Measurements from ENCODE around the gene PARP3. TPM values are rescaled to one million over a fixed set of nuclear protein-coding genes. Genes with fewer than 3 reads are reported as not detected.

PARP3 gene
- total and polyA plus RNA-seq, 10 of the 15 experiments (the other 5 are each of a cell fraction or from before 2014, with no cell fraction given), result 2.1 to 31.2 (median 19.5) TPM

GRCh38 chr3:51995346-51996163, 53.4 kb downstream of the PARP3 start, which contains the start of gene RPL29 (continued):
- TF ChIP-seq BCLAF1 (IDR thresholded peaks at IDR 0.05) (no peak), ZNF24 (IDR thresholded peaks at IDR 0.05) (0 out of 2 replicates have a peak, but pooled peaks have one; percentile 21), BACH1 (IDR thresholded peaks at IDR 0.05; ENCODE audit: borderline replicate concordance) (peak; percentile 62; the same call in 1 of the 2 replicates), RELA (IDR thresholded peaks at IDR 0.05; ENCODE audit: borderline replicate concordance, partially characterized antibody) (peak; percentile 94), IKZF2 (IDR thresholded peaks at IDR 0.05) (peak; percentile 24 to 30; a peak in 1 of 4 replicates), SRF (IDR thresholded peaks at IDR 0.05; ENCODE audit: low read depth in 2 of 2, low read length in 2 of 2) (peak in 1 of 2 experiments; percentile 83; a peak in 2 of 4 replicates), ATF2 (IDR thresholded peaks at IDR 0.05; ENCODE audit: low read length) (no peak), ZBTB11 (CRISPR knock-in tag; IDR thresholded peaks at IDR 0.05) (peak; percentile 92), ATF7 (IDR thresholded peaks at IDR 0.05; ENCODE audit: low read depth) (peak; percentile 37; the same call in 1 of the 2 replicates), YBX1 (IDR thresholded peaks at IDR 0.05) (no peak), BCL3 (IDR thresholded peaks at IDR 0.05; ENCODE audit: borderline replicate concordance, insufficient read depth, low read depth, low read length, poor library complexity, severe bottlenecking) (no peak), BCL11A (IDR thresholded peaks at IDR 0.05; ENCODE audit: low read depth, low read length) (no peak), ZSCAN29 (IDR thresholded peaks at IDR 0.05) (no peak), POLR2AphosphoS2 (IDR thresholded peaks at IDR 0.05; ENCODE audit: low read depth, low read length) (peak; percentile 98), EP300 (IDR thresholded peaks at IDR 0.05; ENCODE audit: borderline replicate concordance in 1 of 2, control insufficient read depth in 1 of 2, low read depth in 2 of 2, low read length in 2 of 2) (no peak), NBN (IDR thresholded peaks at IDR 0.05) (peak; percentile 96; the same call in 1 of the 2 replicates), BHLHE40 (IDR thresholded peaks at IDR 0.05; ENCODE audit: borderline replicate concordance in 1 of 2, low read depth in 2 of 2, low read length in 1 of 2) (peak in 1 of 2 experiments; percentile 70; a peak in 1 of 4 replicates), ZNF207 (IDR thresholded peaks at IDR 0.05; ENCODE audit: borderline replicate concordance) (peak; percentile 94), GATAD2B (conservative IDR thresholded peaks at IDR 0.05; ENCODE audit: low read depth) (peak; percentile 66), SP1 (IDR thresholded peaks at IDR 0.05; ENCODE audit: low read depth, low read length) (peak; percentile 49)

All from GM12878 (cell line).